HepG2 (cell line): Measurements from ENCODE around the gene TMEM214. TPM values are rescaled to one million over a fixed set of nuclear protein-coding genes. Genes with fewer than 3 reads are reported as not detected.
A peak's percentile ranks its signal among the peaks of the same experiment; 100 is the strongest.

Experiments
- CBFB ChIP-seq: sonication (generic); formaldehyde crosslinking; IDR thresholded peaks from 2 replicates; pipeline ENCODE4 v1.4.0; 2020; ENCODE audit warnings: missing genetic modification reagents
- CREM ChIP-seq, 2 experiments: sonication (generic) in 1 of 2; formaldehyde crosslinking in 1 of 2; IDR thresholded peaks; 2 replicates each; pipeline versions ENCODE4 v1.4.0 to v1.6.1; 2016 to 2020; ENCODE audit warnings: antibody characterized with exemption in 1 of 2, mild to moderate bottlenecking in 1 of 2, missing genetic modification reagents in 1 of 2
- DRAP1 ChIP-seq: IDR thresholded peaks from 2 replicates; pipeline ENCODE4 v1.6.1; 2016; ENCODE audit warnings: missing genetic modification reagents, missing compliant biosample characterization
- IKZF1 ChIP-seq: fragments of 450-650 bp; IDR thresholded peaks from 2 replicates; pipeline ENCODE4 v1.7.1; 2016
- LCORL ChIP-seq, 2 experiments: fragments of 450-650 bp in 1 of 2; sonication (generic) in 1 of 2; formaldehyde crosslinking in 1 of 2; IDR thresholded peaks; 2 replicates each; pipeline versions ENCODE4 v1.5.0 to v1.6.1; 2017 to 2020; ENCODE audit warnings: antibody characterized with exemption in 1 of 2, missing genetic modification reagents in 1 of 2
- NR2F1 ChIP-seq, 2 experiments: fragments of 450-650 bp in 1 of 2; formaldehyde crosslinking in 1 of 2; IDR thresholded peaks; 2 replicates each; pipeline versions ENCODE4 v1.5.0 to v1.6.1; 2016 to 2020; ENCODE audit warnings: mild to moderate bottlenecking in 1 of 2, missing compliant biosample characterization in 1 of 2, missing genetic modification reagents in 1 of 2, moderate library complexity in 1 of 2
- TFDP2 ChIP-seq: sonication (generic); formaldehyde crosslinking; IDR thresholded peaks from 2 replicates; pipeline ENCODE4 v1.4.0; 2020; ENCODE audit warnings: missing genetic modification reagents
- TIGD3 ChIP-seq: sonication (generic); formaldehyde crosslinking; IDR thresholded peaks from 2 replicates; pipeline ENCODE4 v1.5.1; 2020; ENCODE audit warnings: mild to moderate bottlenecking, missing genetic modification reagents, borderline replicate concordance
- TRIM24 ChIP-seq: sonication (generic); formaldehyde crosslinking; IDR thresholded peaks from 2 replicates; pipeline ENCODE4 v1.8.0; 2022; ENCODE audit warnings: mild to moderate bottlenecking, missing genetic modification reagents
- ZBTB4 ChIP-seq: sonication (generic); formaldehyde crosslinking; IDR thresholded peaks from 2 replicates; pipeline ENCODE4 v1.4.0; 2020; ENCODE audit warnings: missing genetic modification reagents, mild to moderate bottlenecking, borderline replicate concordance
- ZFP90 ChIP-seq: sonication (generic); formaldehyde crosslinking; IDR thresholded peaks from 2 replicates; pipeline ENCODE4 v1.8.0; 2022; ENCODE audit warnings: missing genetic modification reagents, mild to moderate bottlenecking, inconsistent platforms, borderline replicate concordance
- ZNF124 ChIP-seq: sonication (generic); formaldehyde crosslinking; IDR thresholded peaks from 2 replicates; pipeline ENCODE4 v1.4.0; 2020; ENCODE audit warnings: missing genetic modification reagents
- ZNF142 ChIP-seq: sonication (generic); formaldehyde crosslinking; IDR thresholded peaks from 2 replicates; pipeline ENCODE4 v1.4.0; 2020; ENCODE audit warnings: missing genetic modification reagents
- ZNF580 ChIP-seq: IDR thresholded peaks from 2 replicates; pipeline ENCODE4 v1.6.1; 2016; ENCODE audit warnings: low read depth, borderline replicate concordance
- polyA plus RNA-seq, 8 experiments: library from polyadenylated mRNA; depleted of rRNA in 3 of 8; stranded (reverse) in 7 of 8; unstranded in 1 of 8; fragments of >200 nt; fragmentation: Illumina TruSeq in 4 of 8; extraction: Trizol in 4 of 8; gene quantifications; 2 replicates each; pipeline versions ENCODE4 v1.2.1 to v1.2.3, GENCODE V29; 2011 to 2016; ENCODE audit warnings: low read depth in 4 of 8, missing spikeins in 1 of 8, mixed read lengths in 1 of 8; ENCODE audit not compliant: insufficient read depth in 1 of 8
- total RNA-seq, 5 experiments: library from RNA; depleted of rRNA; stranded (reverse); fragments of >200 nt; fragmentation: Illumina TruSeq; extraction: Trizol; gene quantifications; 2 replicates each; pipeline ENCODE4 v1.2.3, GENCODE V29; 2016; ENCODE audit warnings: low read depth in 1 of 5

Gene TMEM214
- total and polyA plus RNA-seq, 2 of the 13 experiments (the other 11 are each of a cell fraction or from before 2014, with no cell fraction given) = 58.3 to 132 TPM

GRCh38 chr2:27050281-27050995 is 17.7 kb downstream of the TMEM214 start (continued):
- TF ChIP-seq CBFB (peak; percentile 6), TIGD3 (CRISPR knock-in tag) (no peak), IKZF1 (no peak), NR2F1 (CRISPR knock-in tag; IDR thresholded peaks at IDR 0.05) (peak in 1 of 2 experiments; percentile 69; a peak in 2 of 4 replicates), TRIM24 (CRISPR knock-in tag) (no peak), ZNF124 (CRISPR knock-in tag) (0 out of 2 replicates have a peak, but pooled peaks have one; percentile 50), DRAP1 (CRISPR knock-in tag) (peak; percentile 42; the same call in 1 of the 2 replicates), ZBTB4 (CRISPR knock-in tag) (peak; percentile 87; the same call in 1 of the 2 replicates), ZFP90 (CRISPR knock-in tag) (peak; percentile 97), TFDP2 (CRISPR knock-in tag) (0 out of 2 replicates have a peak, but pooled peaks have one; percentile 14), ZNF142 (CRISPR knock-in tag) (peak; percentile 59; the same call in 1 of the 2 replicates), LCORL (IDR thresholded peaks at IDR 0.05) (no peak), LCORL (CRISPR knock-in tag; IDR thresholded peaks at IDR 0.05) (peak; percentile 75; the same call in 1 of the 2 replicates), ZNF580 (CRISPR knock-in tag) (peak; percentile 85), CREM (IDR thresholded peaks at IDR 0.05) (0 out of 2 replicates have a peak, but pooled peaks have one; percentile 29), CREM (CRISPR knock-in tag; IDR thresholded peaks at IDR 0.05) (no peak)
